B cell (primary cell): Measurements from ENCODE around the gene VPS9D1. TPM values are rescaled to one million over a fixed set of nuclear protein-coding genes. Genes with fewer than 3 reads are reported as not detected.

Experiments used
- ATAC-seq: fragments of 200-7000 bp; cut with Tn5 transposase; one replicate; pipeline ENCODE4 v1.10.0; 2021; ENCODE audit warnings: low read depth, mild to moderate bottlenecking, moderate number of reproducible peaks, moderate library complexity
- CTCF ChIA-PET: fragments of 350-600 bp; sonication (Branson Sonifier 250); formaldehyde crosslinking; loops from one replicate; lab custom pipeline; 2021; ENCODE audit warnings: antibody characterized with exemption, inconsistent platforms; lab: Charles Lee
- POLR2A ChIA-PET: fragments of 350-600 bp; sonication (Branson Sonifier 250); formaldehyde crosslinking; loops from one replicate; lab custom pipeline; 2021; ENCODE audit warnings: antibody characterized with exemption; lab: Charles Lee
- DNase-seq: peaks from one replicate; pipeline ENCODE4 v3.0.0; 2013
- H2AFZ ChIP-seq: 2 replicates; pipeline ENCODE4 v1.6.1; 2012; ENCODE audit warnings: mild to moderate bottlenecking, low read depth, low read length; ENCODE audit not compliant: insufficient read depth, poor library complexity, severe bottlenecking
- H3K27ac ChIP-seq, 2 donors: 1 replicate in 1 of 2; 2 replicates in 1 of 2; pipeline ENCODE4 v1.5.1; 2012 to 2013; ENCODE audit warnings: low read length in 2 of 2, mild to moderate bottlenecking in 2 of 2, moderate library complexity in 1 of 2
- H3K27me3 ChIP-seq, 4 experiments: fragments of 200-600 bp in 1 of 4; sonication (generic) in 1 of 4; replicated peaks in 1 of 4; 1 replicate in 2 of 4; 2 replicates in 2 of 4; pipeline versions ENCODE4 v1.6.1 to v1.7.0; 2013 to 2016; ENCODE audit warnings: low read length in 3 of 4, mild to moderate bottlenecking in 2 of 4, mixed read lengths in 1 of 4, moderate library complexity in 1 of 4; ENCODE audit not compliant: insufficient read depth in 4 of 4, control insufficient read depth in 3 of 4; ENCODE audit errors: control extremely low read depth in 1 of 4
- H3K36me3 ChIP-seq, 2 experiments: replicated peaks in 1 of 2; 1 replicate in 1 of 2; 2 replicates in 1 of 2; pipeline versions ENCODE4 v1.6.1 to v1.7.1; 2013; ENCODE audit warnings: low read length in 1 of 2; ENCODE audit not compliant: insufficient read depth in 2 of 2, control insufficient read depth in 1 of 2; ENCODE audit errors: control extremely low read depth in 1 of 2, extremely low read depth in 1 of 2
- H3K4me1 ChIP-seq, 2 donors: fragments of 200-600 bp in 1 of 2; sonication (generic) in 1 of 2; 1 replicate in 1 of 2; 2 replicates in 1 of 2; pipeline versions ENCODE4 v1.5.1 to v1.6.1; 2013 to 2017; ENCODE audit warnings: low read length in 2 of 2; ENCODE audit not compliant: control insufficient read depth in 2 of 2, insufficient read depth in 2 of 2
- H3K4me2 ChIP-seq: replicated peaks from 2 replicates; pipeline ENCODE3; 2012; ENCODE audit warnings: mild to moderate bottlenecking, low read depth, low read length; ENCODE audit not compliant: poor library complexity, severe bottlenecking
- H3K4me3 ChIP-seq, 5 experiments: fragments of 200-600 bp in 1 of 5; sonication (generic) in 1 of 5; 1 replicate in 3 of 5; 2 replicates in 2 of 5; pipeline versions ENCODE4 v1.5.1 to v1.7.0; 2011 to 2016; ENCODE audit warnings: low read length in 4 of 5, mild to moderate bottlenecking in 4 of 5, low read depth in 2 of 5, control low read depth in 1 of 5, moderate library complexity in 1 of 5; ENCODE audit not compliant: insufficient read depth in 1 of 5; ENCODE audit errors: control extremely low read depth in 1 of 5, extremely low read depth in 1 of 5
- H3K79me2 ChIP-seq: fragments of 200-600 bp; sonication (generic); one replicate; pipeline ENCODE4 v1.6.0; 2016; ENCODE audit warnings: low read length; ENCODE audit not compliant: control insufficient read depth, insufficient read depth
- H3K9ac ChIP-seq: fragments of 200-600 bp; sonication (generic); 2 replicates; pipeline ENCODE4 v1.6.1; 2017; ENCODE audit warnings: mild to moderate bottlenecking, low read length, moderate library complexity
- H3K9me3 ChIP-seq, 3 donors: one replicate each; pipeline versions ENCODE4 v1.6.1 to v1.7.1; 2013; ENCODE audit warnings: low read length in 2 of 3; ENCODE audit not compliant: control insufficient read depth in 2 of 3, insufficient read depth in 1 of 3; ENCODE audit errors: control extremely low read depth in 1 of 3
- H4K20me1 ChIP-seq: 2 replicates; pipeline ENCODE4 v1.6.0; 2012; ENCODE audit warnings: mild to moderate bottlenecking, low read length; ENCODE audit not compliant: insufficient read depth, control insufficient read depth, poor library complexity, severe bottlenecking
- H3K27ac Mint-ChIP-seq: one replicate; pipeline ENCODE4 v1.8.0; 2021; ENCODE audit warnings: mixed read lengths
- H3K27me3 Mint-ChIP-seq: one replicate; pipeline ENCODE4 v1.8.0; 2021; ENCODE audit warnings: mixed read lengths
- H3K4me1 Mint-ChIP-seq: one replicate; pipeline ENCODE4 v1.8.0; 2021; ENCODE audit warnings: mixed read lengths
- H3K4me3 Mint-ChIP-seq: one replicate; pipeline ENCODE4 v1.8.0; 2021; ENCODE audit warnings: mixed read lengths
- H3K9me3 Mint-ChIP-seq: one replicate; pipeline ENCODE4 v1.8.0; 2022; ENCODE audit warnings: mixed read lengths; ENCODE audit not compliant: insufficient read depth
- CTCF ChIP-seq: fragments of 200-600 bp; IDR thresholded peaks from one replicate; pipeline ENCODE4 v1.8.0; 2022; ENCODE audit warnings: antibody characterized with exemption, mild to moderate bottlenecking
- EZH2 ChIP-seq: IDR thresholded peaks from 2 replicates; pipeline ENCODE4 v1.6.1; 2012; ENCODE audit warnings: borderline replicate concordance, low read depth, mild to moderate bottlenecking, moderate library complexity, low read length; ENCODE audit not compliant: insufficient read depth, poor library complexity, severe bottlenecking
- WGBS: methylation state at CpG from one replicate; pipeline ENCODE4 v1.1.5; 2013; ENCODE audit warnings: missing lambda C conversion rate; ENCODE audit not compliant: insufficient coverage; 5-methylcytosine and 5-hydroxymethylcytosine counted together
- intact Hi-C: fragments of 100-400 bp; cut with micrococcal nuclease; formaldehyde crosslinking; loops from one replicate; pipeline ENCODE4 v1.10.0; 2022
- polyA plus RNA-seq: library from polyadenylated mRNA; depleted of rRNA; stranded (reverse); fragments of >200 nt; gene quantifications from 2 replicates; pipeline ENCODE4 v1.2.3, GENCODE V29; 2012
- total RNA-seq, 2 donors: library from RNA; stranded (reverse); fragments of 120-200 nt in 1 of 2; gene quantifications; 1 replicate in 1 of 2; 2 replicates in 1 of 2; pipeline versions ENCODE4 v1.2.3 to v1.2.4, GENCODE V29; 2013 to 2022

Gene VPS9D1
- total and polyA plus RNA-seq, 2 donors (not counting 1 experiment from before 2014, with no cell fraction given) = 14.6 to 24.0 TPM

GRCh38 chr16:89716916-89717687 lies 3.6 kb downstream of the VPS9D1 start:
- H3K4me1 Mint-ChIP-seq = peaks cover 13% of the 10 kb centered on the region
- H3K4me3 ChIP-seq = no peak overlapping the region
- no peak overlapping the region for H3K27ac Mint-ChIP-seq
- CTCF ChIA-PET = interaction anchor here (0.9 kb wide), 1 partner anchor 11 kb away, joined by 4 read pairs; no protein-coding TSS in a partner anchor
- peaks cover 14% of the 10 kb centered on the region for H4K20me1 ChIP-seq
- peaks cover 0 to 3% (median 0%) of the 10 kb centered on the region in 3 donors for H3K9me3 ChIP-seq
- no peak overlapping the region for H3K9ac ChIP-seq
- H3K27me3 ChIP-seq = no peaks in the 10 kb centered on the region
- no peaks in the 10 kb centered on the region for H3K36me3 ChIP-seq
- no peak overlapping the region for H3K27ac ChIP-seq
- ATAC-seq (no peak), DNase-seq (no peak)
- no peaks in the 10 kb centered on the region for H3K27me3 Mint-ChIP-seq
- POLR2A ChIA-PET = interaction anchor here (0.7 kb wide), 1 partner anchor 1143 kb away, joined by 3 read pairs; no protein-coding TSS in a partner anchor
- H3K4me2 ChIP-seq = no peak overlapping the region
- no peak overlapping the region for H2AFZ ChIP-seq
- no peak overlapping the region for H3K4me3 Mint-ChIP-seq
- TF ChIP-seq CTCF (no peak), EZH2 (no peak)
- intact Hi-C loops = no loop called here
- H3K79me2 ChIP-seq = peaks cover 18% of the 10 kb centered on the region
- 93% methylated on average over 22 of the region's 29 CpGs for WGBS
- no peaks in the 10 kb centered on the region for H3K9me3 Mint-ChIP-seq
- peaks cover 13 to 16% of the 10 kb centered on the region in 2 donors for H3K4me1 ChIP-seq

GRCh38 chr16:89716493-89716892 lies 4.2 kb downstream of the VPS9D1 start:
- CTCF ChIA-PET = interaction anchor here (0.5 to 3.1 kb wide), 4 partner anchors 9 to 77 kb away, joined by 3 to 16 read pairs (median 4); no protein-coding TSS in a partner anchor
- no peak overlapping the region for H3K4me3 Mint-ChIP-seq
- H3K9ac ChIP-seq = no peak overlapping the region

More at GRCh38 chr16:89716493-89716892, 4.2 kb downstream of the VPS9D1 start:
- H3K4me3 ChIP-seq = no peak overlapping the region
- H3K4me1 Mint-ChIP-seq = peaks cover 13% of the 10 kb centered on the region
- no peaks in the 10 kb centered on the region for H3K27me3 Mint-ChIP-seq
- H3K36me3 ChIP-seq = no peaks in the 10 kb centered on the region
- peaks cover 15 to 21% of the 10 kb centered on the region in 2 donors for H3K4me1 ChIP-seq
- peaks cover 0 to 3% (median 0%) of the 10 kb centered on the region in 3 donors for H3K9me3 ChIP-seq
- ATAC-seq = no peak
- TF ChIP-seq CTCF = no peak
- POLR2A ChIA-PET = no interaction called here
- intact Hi-C loops = no loop called here
- peaks cover 13% of the 10 kb centered on the region for H4K20me1 ChIP-seq
- no peak overlapping the region for H3K27ac ChIP-seq
- 88% methylated on average over 13 of the region's 15 CpGs for WGBS
- no peaks in the 10 kb centered on the region for H3K27me3 ChIP-seq
- no peak overlapping the region for H3K4me2 ChIP-seq
- DNase-seq = no peak
- H2AFZ ChIP-seq = no peak overlapping the region
- H3K79me2 ChIP-seq = peaks cover 18% of the 10 kb centered on the region
- no peaks in the 10 kb centered on the region for H3K9me3 Mint-ChIP-seq
- no peak overlapping the region for H3K27ac Mint-ChIP-seq
